Liver (tissue), 9 donors: ENCODE results near the gene MTOR. TPM values are rescaled to one million over a fixed set of nuclear protein-coding genes. Genes with fewer than 3 reads are reported as not detected.

Source experiments
- DNase-seq: peaks from one replicate; pipeline ENCODE4 v3.0.0-alpha.2; 2017; ENCODE audit warnings: low spot score
- H3K27ac ChIP-seq, 2 donors: one replicate each; pipeline ENCODE4 v1.7.0; 2013; ENCODE audit warnings: inconsistent platforms in 2 of 2, low read length in 2 of 2, control low read depth in 1 of 2, low read depth in 1 of 2, mild to moderate bottlenecking in 1 of 2
- H3K27me3 ChIP-seq, 4 donors: one replicate each; pipeline versions ENCODE4 v1.6.1 to v1.7.0; 2013; ENCODE audit warnings: low read length in 3 of 4, inconsistent platforms in 1 of 4, mild to moderate bottlenecking in 1 of 4, moderate library complexity in 1 of 4; ENCODE audit not compliant: control insufficient read depth in 4 of 4, insufficient read depth in 4 of 4
- H3K36me3 ChIP-seq, 4 donors: one replicate each; pipeline versions ENCODE4 v1.6.1 to v1.7.0; 2013; ENCODE audit warnings: low read length in 3 of 4, mild to moderate bottlenecking in 3 of 4, low read depth in 1 of 4, moderate library complexity in 1 of 4; ENCODE audit not compliant: control insufficient read depth in 4 of 4, insufficient read depth in 3 of 4
- H3K4me1 ChIP-seq, 4 donors: one replicate each; pipeline versions ENCODE4 v1.6.1 to v1.7.0; 2013; ENCODE audit warnings: low read length in 3 of 4, mild to moderate bottlenecking in 3 of 4, moderate library complexity in 1 of 4; ENCODE audit not compliant: control insufficient read depth in 4 of 4, insufficient read depth in 4 of 4
- H3K4me3 ChIP-seq, 3 donors: one replicate each; pipeline versions ENCODE4 v1.6.1 to v1.7.0; 2013; ENCODE audit warnings: low read length in 3 of 3, control low read depth in 1 of 3, low read depth in 1 of 3, mild to moderate bottlenecking in 1 of 3
- H3K9ac ChIP-seq, 2 donors: one replicate each; pipeline ENCODE4 v1.7.0; 2013; ENCODE audit warnings: low read length in 2 of 2, mild to moderate bottlenecking in 2 of 2, moderate library complexity in 2 of 2, control low read depth in 1 of 2, low read depth in 1 of 2
- H3K9me3 ChIP-seq, 4 donors: one replicate each; pipeline versions ENCODE4 v1.6.1 to v1.7.0; 2013; ENCODE audit warnings: low read length in 3 of 4; ENCODE audit not compliant: control insufficient read depth in 4 of 4
- EGR1 ChIP-seq, 2 donors: IDR thresholded peaks; 2 replicates each; pipeline ENCODE4 v1.6.1; 2016 to 2018; ENCODE audit warnings: antibody characterized with exemption in 2 of 2, low read depth in 2 of 2
- FOXA1 ChIP-seq: IDR thresholded peaks from 2 replicates; pipeline ENCODE4 v1.6.1; 2016; ENCODE audit warnings: antibody characterized with exemption
- FOXA2 ChIP-seq: IDR thresholded peaks from 2 replicates; pipeline ENCODE4 v1.6.1; 2016; ENCODE audit warnings: antibody characterized with exemption
- GABPA ChIP-seq, 2 donors: IDR thresholded peaks in 1 of 2; conservative IDR thresholded peaks in 1 of 2; 2 replicates each; pipeline ENCODE4 v1.6.1; 2016; ENCODE audit warnings: antibody characterized with exemption in 2 of 2, mild to moderate bottlenecking in 1 of 2, moderate library complexity in 1 of 2
- HNF4A ChIP-seq, 2 donors: conservative IDR thresholded peaks; 2 replicates each; pipeline ENCODE4 v1.6.1; 2016; ENCODE audit warnings: antibody characterized with exemption in 2 of 2, mild to moderate bottlenecking in 2 of 2
- HNF4G ChIP-seq: IDR thresholded peaks from 2 replicates; pipeline ENCODE4 v1.6.1; 2016; ENCODE audit warnings: antibody characterized with exemption
- JUND ChIP-seq, 2 donors: IDR thresholded peaks; 2 replicates each; pipeline ENCODE4 v1.6.1; 2016; ENCODE audit warnings: antibody characterized with exemption in 2 of 2
- RAD21 ChIP-seq, 2 donors: IDR thresholded peaks; 2 replicates each; pipeline ENCODE4 v1.6.1; 2016; ENCODE audit warnings: antibody characterized with exemption in 2 of 2, mild to moderate bottlenecking in 2 of 2
- REST ChIP-seq: IDR thresholded peaks from 2 replicates; pipeline ENCODE4 v1.6.1; 2016; ENCODE audit warnings: antibody characterized with exemption, mild to moderate bottlenecking
- RXRA ChIP-seq, 2 donors: IDR thresholded peaks; 2 replicates each; pipeline ENCODE4 v1.6.1; 2017 to 2018; ENCODE audit warnings: antibody characterized with exemption in 2 of 2, mild to moderate bottlenecking in 1 of 2
- TAF1 ChIP-seq: conservative IDR thresholded peaks from 2 replicates; pipeline ENCODE4 v1.6.1; 2016; ENCODE audit warnings: antibody characterized with exemption, mild to moderate bottlenecking
- WGBS: extraction: QIAGEN DNeasy Blood & Tissue Kit; methylation state at CpG from one replicate; pipeline ENCODE4 v1.1.7; 2013; 5-methylcytosine and 5-hydroxymethylcytosine counted together
- polyA plus RNA-seq, 2 donors: library from polyadenylated mRNA; stranded (reverse) in 1 of 2; unstranded in 1 of 2; fragments of 200-250 nt in 1 of 2; fragments of >200 nt in 1 of 2; fragmentation: Nextera tagmentation in 1 of 2; extraction: Ambion mirVana in 1 of 2; gene quantifications; one replicate each; pipeline versions ENCODE4 v1.2.1 to v1.2.3, GENCODE V29; 2013 to 2015
- total RNA-seq, 2 donors: library from RNA; depleted of rRNA; stranded (reverse); fragments of >200 nt; gene quantifications; one replicate each; pipeline ENCODE4 v1.2.3, GENCODE V29; 2014
- TF ChIP-seq, protein P1 (sequence below): IDR thresholded peaks from 2 replicates; pipeline ENCODE4 v1.6.1; 2016; ENCODE audit warnings: antibody characterized with exemption
- TF ChIP-seq, protein P2 (sequence below): IDR thresholded peaks from 2 replicates; pipeline ENCODE4 v1.6.1; 2016; ENCODE audit warnings: antibody characterized with exemption
- TF ChIP-seq, protein P3 (sequence below): IDR thresholded peaks from 2 replicates; pipeline ENCODE4 v1.6.1; 2016; ENCODE audit warnings: antibody characterized with exemption
- TF ChIP-seq, protein P4 (sequence below): fragments of 150-350 bp; IDR thresholded peaks from 2 replicates; pipeline ENCODE4 v1.5.1; 2017; ENCODE audit warnings: improper control_type of control experiment, low read depth, low read length; ENCODE audit not compliant: missing input control
- donor health status: healthy.
- donor health status: healthy.
- donor health status: healthy.
- donor health status: healthy.
- donor health status: healthy.

MTOR gene
- total and polyA plus RNA-seq, 4 donors = 11.6 to 45.0 (median 19.9) TPM

- no peak for TF ChIP-seq FOXA2
- no peak for TF ChIP-seq RAD21 (IDR thresholded peaks at IDR 0.05)
- TF ChIP-seq, protein P1, sequence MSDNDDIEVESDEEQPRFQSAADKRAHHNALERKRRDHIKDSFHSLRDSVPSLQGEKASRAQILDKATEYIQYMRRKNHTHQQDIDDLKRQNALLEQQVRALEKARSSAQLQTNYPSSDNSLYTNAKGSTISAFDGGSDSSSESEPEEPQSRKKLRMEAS = no peak
- TF ChIP-seq REST = peak; percentile 20
- no peak for TF ChIP-seq JUND (IDR thresholded peaks at IDR 0.05)
- no peak for TF ChIP-seq EGR1 (IDR thresholded peaks at IDR 0.05; ENCODE audit: low read depth in 2 of 2)
- TF ChIP-seq, protein P2, sequence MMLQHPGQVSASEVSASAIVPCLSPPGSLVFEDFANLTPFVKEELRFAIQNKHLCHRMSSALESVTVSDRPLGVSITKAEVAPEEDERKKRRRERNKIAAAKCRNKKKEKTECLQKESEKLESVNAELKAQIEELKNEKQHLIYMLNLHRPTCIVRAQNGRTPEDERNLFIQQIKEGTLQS = no peak
- TF ChIP-seq GABPA (IDR thresholded peaks at IDR 0.05 in 1 of 2, conservative IDR thresholded peaks at IDR 0.05 in 1 of 2) = no peak
These were observed 67.8 kb downstream of the MTOR start for GRCh38 chr1:11194407-11195176.

DNA sequence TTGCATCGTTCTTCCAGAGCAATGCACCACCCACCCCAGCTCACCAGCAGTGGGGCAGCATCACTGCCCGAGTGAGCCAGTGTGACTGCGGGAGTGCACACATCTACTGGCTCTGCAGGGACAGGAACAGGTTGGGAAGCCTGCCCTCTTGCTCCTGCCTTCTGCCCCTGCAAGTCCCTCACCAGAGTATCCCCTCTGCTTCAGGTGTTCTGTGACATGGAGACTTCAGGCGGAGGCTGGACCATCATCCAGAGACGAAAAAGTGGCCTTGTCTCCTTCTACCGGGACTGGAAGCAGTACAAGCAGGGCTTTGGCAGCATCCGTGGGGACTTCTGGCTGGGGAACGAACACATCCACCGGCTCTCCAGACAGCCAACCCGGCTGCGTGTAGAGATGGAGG, 69.0 kb downstream of the MTOR start:
- TF ChIP-seq TAF1 (no peak), JUND (IDR thresholded peaks at IDR 0.05) (no peak), HNF4G (no peak), HNF4A (conservative IDR thresholded peaks at IDR 0.05) (no peak), REST (no peak), GABPA (IDR thresholded peaks at IDR 0.05 in 1 of 2, conservative IDR thresholded peaks at IDR 0.05 in 1 of 2) (no peak), FOXA2 (no peak), RXRA (IDR thresholded peaks at IDR 0.05) (no peak), RAD21 (IDR thresholded peaks at IDR 0.05) (no peak), FOXA1 (no peak)
- TF ChIP-seq, protein P3, sequence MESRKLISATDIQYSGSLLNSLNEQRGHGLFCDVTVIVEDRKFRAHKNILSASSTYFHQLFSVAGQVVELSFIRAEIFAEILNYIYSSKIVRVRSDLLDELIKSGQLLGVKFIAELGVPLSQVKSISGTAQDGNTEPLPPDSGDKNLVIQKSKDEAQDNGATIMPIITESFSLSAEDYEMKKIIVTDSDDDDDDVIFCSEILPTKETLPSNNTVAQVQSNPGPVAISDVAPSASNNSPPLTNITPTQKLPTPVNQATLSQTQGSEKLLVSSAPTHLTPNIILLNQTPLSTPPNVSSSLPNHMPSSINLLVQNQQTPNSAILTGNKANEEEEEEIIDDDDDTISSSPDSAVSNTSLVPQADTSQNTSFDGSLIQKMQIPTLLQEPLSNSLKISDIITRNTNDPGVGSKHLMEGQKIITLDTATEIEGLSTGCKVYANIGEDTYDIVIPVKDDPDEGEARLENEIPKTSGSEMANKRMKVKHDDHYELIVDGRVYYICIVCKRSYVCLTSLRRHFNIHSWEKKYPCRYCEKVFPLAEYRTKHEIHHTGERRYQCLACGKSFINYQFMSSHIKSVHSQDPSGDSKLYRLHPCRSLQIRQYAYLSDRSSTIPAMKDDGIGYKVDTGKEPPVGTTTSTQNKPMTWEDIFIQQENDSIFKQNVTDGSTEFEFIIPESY = no peak
- TF ChIP-seq, protein P2 = no peak
- TF ChIP-seq, protein P4, sequence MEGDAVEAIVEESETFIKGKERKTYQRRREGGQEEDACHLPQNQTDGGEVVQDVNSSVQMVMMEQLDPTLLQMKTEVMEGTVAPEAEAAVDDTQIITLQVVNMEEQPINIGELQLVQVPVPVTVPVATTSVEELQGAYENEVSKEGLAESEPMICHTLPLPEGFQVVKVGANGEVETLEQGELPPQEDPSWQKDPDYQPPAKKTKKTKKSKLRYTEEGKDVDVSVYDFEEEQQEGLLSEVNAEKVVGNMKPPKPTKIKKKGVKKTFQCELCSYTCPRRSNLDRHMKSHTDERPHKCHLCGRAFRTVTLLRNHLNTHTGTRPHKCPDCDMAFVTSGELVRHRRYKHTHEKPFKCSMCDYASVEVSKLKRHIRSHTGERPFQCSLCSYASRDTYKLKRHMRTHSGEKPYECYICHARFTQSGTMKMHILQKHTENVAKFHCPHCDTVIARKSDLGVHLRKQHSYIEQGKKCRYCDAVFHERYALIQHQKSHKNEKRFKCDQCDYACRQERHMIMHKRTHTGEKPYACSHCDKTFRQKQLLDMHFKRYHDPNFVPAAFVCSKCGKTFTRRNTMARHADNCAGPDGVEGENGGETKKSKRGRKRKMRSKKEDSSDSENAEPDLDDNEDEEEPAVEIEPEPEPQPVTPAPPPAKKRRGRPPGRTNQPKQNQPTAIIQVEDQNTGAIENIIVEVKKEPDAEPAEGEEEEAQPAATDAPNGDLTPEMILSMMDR = no peak
- no peaks in the 10 kb centered on the region for H3K9me3 ChIP-seq
- H3K27ac ChIP-seq = no peak overlapping the region
- no peak for DNase-seq
- H3K36me3 ChIP-seq = peaks cover 8 to 48% (median 32%) of the 10 kb centered on the region in 4 donors
- H3K27me3 ChIP-seq = no peaks in the 10 kb centered on the region
- WGBS = 98% methylated on average over 11 of the region's 11 CpGs
- H3K4me1 ChIP-seq = peaks cover 0 to 14% (median 8%) of the 10 kb centered on the region in 4 donors
- H3K9ac ChIP-seq = no peak overlapping the region
- no peak overlapping the region for H3K4me3 ChIP-seq

More at GRCh38 chr1:11194407-11195176, 67.8 kb downstream of the MTOR start:
- Histone ChIP-seq H3K27ac (no peak overlapping the region), H3K36me3 (peaks cover 18 to 56% (median 44%) of the 10 kb centered on the region in 4 donors), H3K4me3 (no peak overlapping the region), H3K9ac (no peak overlapping the region), H3K27me3 (no peaks in the 10 kb centered on the region), H3K9me3 (no peaks in the 10 kb centered on the region), H3K4me1 (peaks cover 0 to 2% (median 0%) of the 10 kb centered on the region in 4 donors)
- 97% methylated on average over 14 of the region's 14 CpGs for WGBS
- no peak for DNase-seq
